ENCODE results near the gene ABCA9.

ABCA9 gene

DNA sequence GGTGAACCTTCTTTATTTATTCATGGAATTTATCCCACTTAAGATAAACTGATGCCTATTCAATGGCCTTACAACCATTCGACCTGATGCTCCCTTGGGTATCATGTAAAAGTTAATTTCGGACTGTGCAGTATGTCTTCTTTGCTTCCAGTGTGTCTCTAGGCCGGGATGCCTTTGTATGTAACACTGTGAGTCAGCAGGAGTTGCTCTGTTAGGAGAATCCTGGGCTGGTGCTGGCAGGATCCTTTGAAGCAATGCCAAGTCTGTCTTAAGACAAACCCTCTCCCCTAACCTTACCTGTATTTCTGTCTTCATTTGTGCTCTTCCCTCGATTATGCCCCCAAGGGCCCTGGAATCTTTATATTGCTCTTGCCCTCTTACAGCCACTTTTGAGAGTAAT lies 67.6 kb downstream of the ABCA9 start:
- Histone ChIP-seq H3K4me3 (ENCODE audit: low read depth, low read length) (no peak overlapping the region), H3K36me3 (ENCODE audit: control insufficient read depth in 2 of 2, insufficient read depth in 1 of 2, low read length in 2 of 2) (no peaks in the 10 kb centered on the region), H3K27ac (ENCODE audit: extremely low read depth, low read depth, low read length) (no peak overlapping the region), H3K9me3 (ENCODE audit: control insufficient read depth, insufficient read depth, low read depth, low read length) (no peaks in the 10 kb centered on the region), H3K4me1 (ENCODE audit: control insufficient read depth, insufficient read depth, low read length) (no peaks in the 10 kb centered on the region)
- POLR2A ChIA-PET, result no interaction called here
- TF ChIP-seq ZNF596 (tag by site-specific recombination; IDR thresholded peaks at IDR 0.05), result no peak
- TF ChIP-seq ZNF19 (tag by site-specific recombination; IDR thresholded peaks at IDR 0.05; ENCODE audit: low read depth), result no peak
- no peak for TF ChIP-seq ZNF146 (tag by site-specific recombination; IDR thresholded peaks at IDR 0.05)
- no peak for TF ChIP-seq ZFP41 (tag by site-specific recombination; IDR thresholded peaks at IDR 0.05; ENCODE audit: borderline replicate concordance)
- no peak for TF ChIP-seq ZNF580 (tag by site-specific recombination; IDR thresholded peaks at IDR 0.05)
- TF ChIP-seq ZNF664 (tag by site-specific recombination; IDR thresholded peaks at IDR 0.05), result no peak
- no peak for TF ChIP-seq ZNF529 (tag by site-specific recombination; IDR thresholded peaks at IDR 0.05; ENCODE audit: insufficient replicate concordance)
- no peak for TF ChIP-seq ZNF354C (tag by site-specific recombination; IDR thresholded peaks at IDR 0.05; ENCODE audit: borderline replicate concordance, low read depth)
- TF ChIP-seq ZNF701 (tag by site-specific recombination; IDR thresholded peaks at IDR 0.05), result no peak
- TF ChIP-seq ZBTB21 (tag by site-specific recombination; IDR thresholded peaks at IDR 0.05), result no peak
- no peak for TF ChIP-seq ZBTB20 (tag by site-specific recombination; IDR thresholded peaks at IDR 0.05)
- no peak for TF ChIP-seq KLF1 (tag by site-specific recombination; IDR thresholded peaks at IDR 0.05)
- no peak for TF ChIP-seq ZNF600 (tag by site-specific recombination; IDR thresholded peaks at IDR 0.05)
- no peak for TF ChIP-seq ZNF394 (tag by site-specific recombination; IDR thresholded peaks at IDR 0.05; ENCODE audit: borderline replicate concordance)
- CTCF ChIA-PET, result no interaction called here

GRCh38 chr17:68987966-68988365 lies 72.8 kb downstream of the ABCA9 start:
- ChIA-PET CTCF (no interaction called here), POLR2A (no interaction called here)
- Histone ChIP-seq H3K36me3 (ENCODE audit: control insufficient read depth in 2 of 2, insufficient read depth in 1 of 2, low read length in 2 of 2) (no peaks in the 10 kb centered on the region), H3K27ac (ENCODE audit: extremely low read depth, low read depth, low read length) (no peak overlapping the region), H3K4me1 (ENCODE audit: control insufficient read depth, insufficient read depth, low read length) (no peaks in the 10 kb centered on the region), H3K9me3 (ENCODE audit: control insufficient read depth, insufficient read depth, low read depth, low read length) (no peaks in the 10 kb centered on the region), H3K4me3 (ENCODE audit: low read depth, low read length) (no peak overlapping the region)
- TF ChIP-seq ZNF2 (tag by site-specific recombination; IDR thresholded peaks at IDR 0.05), result no peak

- Histone ChIP-seq H3K36me3 (ENCODE audit: control insufficient read depth in 2 of 2, insufficient read depth in 1 of 2, low read length in 2 of 2) (no peaks in the 10 kb centered on the region), H3K4me1 (ENCODE audit: control insufficient read depth, insufficient read depth, low read length) (no peaks in the 10 kb centered on the region), H3K4me3 (ENCODE audit: low read depth, low read length) (no peak overlapping the region), H3K9me3 (ENCODE audit: control insufficient read depth, insufficient read depth, low read depth, low read length) (no peaks in the 10 kb centered on the region), H3K27ac (ENCODE audit: extremely low read depth, low read depth, low read length) (no peak overlapping the region)
- 0 out of 2 replicates have a peak, but pooled peaks have one; percentile 12 for TF ChIP-seq FEZF1 (tag by site-specific recombination; IDR thresholded peaks at IDR 0.05)
- TF ChIP-seq ZSCAN16 (tag by site-specific recombination; IDR thresholded peaks at IDR 0.05), result no peak
- ChIA-PET CTCF (no interaction called here), POLR2A (no interaction called here)
Measured at GRCh38 chr17:68981288-68981687, 79.4 kb downstream of the ABCA9 start.

GRCh38 chr17:68973098-68973846 lies 87.5 kb downstream of the ABCA9 start:
- no peak overlapping the region for H3K4me3 ChIP-seq (ENCODE audit: low read depth, low read length)
- H3K9me3 ChIP-seq (ENCODE audit: control insufficient read depth, insufficient read depth, low read depth, low read length), result no peaks in the 10 kb centered on the region
- no peaks in the 10 kb centered on the region for H3K4me1 ChIP-seq (ENCODE audit: control insufficient read depth, insufficient read depth, low read length)
- ChIA-PET POLR2A (no interaction called here), CTCF (interaction anchor here (0.7 kb wide), 1 partner anchor 248 kb away, joined by 3 read pairs; no protein-coding TSS in a partner anchor)
- no peak overlapping the region for H3K27ac ChIP-seq (ENCODE audit: extremely low read depth, low read depth, low read length)
- H3K36me3 ChIP-seq (ENCODE audit: control insufficient read depth in 2 of 2, insufficient read depth in 1 of 2, low read length in 2 of 2), result no peaks in the 10 kb centered on the region
- TF ChIP-seq ZBTB17 (tag by site-specific recombination; IDR thresholded peaks at IDR 0.05) (no peak), ZNF660 (tag by site-specific recombination; IDR thresholded peaks at IDR 0.05) (no peak), ZBTB7A (tag by site-specific recombination; IDR thresholded peaks at IDR 0.05; ENCODE audit: low read depth) (no peak), TCF7L2 (IDR thresholded peaks at IDR 0.05; ENCODE audit: borderline replicate concordance, low read depth, low read length) (no peak), ZSCAN18 (tag by site-specific recombination; IDR thresholded peaks at IDR 0.05) (no peak), ZNF423 (tag by site-specific recombination; IDR thresholded peaks at IDR 0.05) (no peak)
- TF ChIP-seq, protein P1, sequence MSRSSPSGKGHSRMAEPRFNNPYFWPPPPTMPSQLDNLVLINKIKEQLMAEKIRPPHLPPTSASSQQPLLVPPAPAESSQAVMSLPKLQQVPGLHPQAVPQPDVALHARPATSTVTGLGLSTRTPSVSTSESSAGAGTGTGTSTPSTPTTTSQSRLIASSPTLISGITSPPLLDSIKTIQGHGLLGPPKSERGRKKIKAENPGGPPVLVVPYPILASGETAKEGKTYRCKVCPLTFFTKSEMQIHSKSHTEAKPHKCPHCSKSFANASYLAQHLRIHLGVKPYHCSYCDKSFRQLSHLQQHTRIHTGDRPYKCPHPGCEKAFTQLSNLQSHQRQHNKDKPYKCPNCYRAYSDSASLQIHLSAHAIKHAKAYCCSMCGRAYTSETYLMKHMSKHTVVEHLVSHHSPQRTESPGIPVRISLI (tag by site-specific recombination; IDR thresholded peaks at IDR 0.05), result no peak
- TF ChIP-seq, protein P2, sequence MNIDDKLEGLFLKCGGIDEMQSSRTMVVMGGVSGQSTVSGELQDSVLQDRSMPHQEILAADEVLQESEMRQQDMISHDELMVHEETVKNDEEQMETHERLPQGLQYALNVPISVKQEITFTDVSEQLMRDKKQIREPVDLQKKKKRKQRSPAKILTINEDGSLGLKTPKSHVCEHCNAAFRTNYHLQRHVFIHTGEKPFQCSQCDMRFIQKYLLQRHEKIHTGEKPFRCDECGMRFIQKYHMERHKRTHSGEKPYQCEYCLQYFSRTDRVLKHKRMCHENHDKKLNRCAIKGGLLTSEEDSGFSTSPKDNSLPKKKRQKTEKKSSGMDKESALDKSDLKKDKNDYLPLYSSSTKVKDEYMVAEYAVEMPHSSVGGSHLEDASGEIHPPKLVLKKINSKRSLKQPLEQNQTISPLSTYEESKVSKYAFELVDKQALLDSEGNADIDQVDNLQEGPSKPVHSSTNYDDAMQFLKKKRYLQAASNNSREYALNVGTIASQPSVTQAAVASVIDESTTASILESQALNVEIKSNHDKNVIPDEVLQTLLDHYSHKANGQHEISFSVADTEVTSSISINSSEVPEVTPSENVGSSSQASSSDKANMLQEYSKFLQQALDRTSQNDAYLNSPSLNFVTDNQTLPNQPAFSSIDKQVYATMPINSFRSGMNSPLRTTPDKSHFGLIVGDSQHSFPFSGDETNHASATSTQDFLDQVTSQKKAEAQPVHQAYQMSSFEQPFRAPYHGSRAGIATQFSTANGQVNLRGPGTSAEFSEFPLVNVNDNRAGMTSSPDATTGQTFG (tag by site-specific recombination; IDR thresholded peaks at IDR 0.05; ENCODE audit: borderline replicate concordance), result no peak
